Smooth muscle cell (in vitro differentiated cells): Measurements from ENCODE around the gene ARHGEF10L. TPM values are rescaled to one million over a fixed set of nuclear protein-coding genes. Genes with fewer than 3 reads are reported as not detected.
A peak's percentile ranks its signal among the peaks of the same experiment; 100 is the strongest.

ENCODE experiments used
- DNase-seq: peaks from one replicate; lab custom pipeline; 2025; ENCODE audit not compliant: unreplicated experiment; lab: John Stamatoyannopoulos, UW
- H2AFZ ChIP-seq: fragments of 200-600 bp; sonication (generic); 2 replicates; pipeline ENCODE4 v1.6.0; 2016; ENCODE audit warnings: antibody characterized with exemption, low read depth, mild to moderate bottlenecking
- H3F3A ChIP-seq: fragments of 200-600 bp; sonication (generic); 2 replicates; pipeline ENCODE4 v1.6.0; 2017; ENCODE audit warnings: antibody characterized with exemption, low read depth
- H3K27ac ChIP-seq: fragments of 200-600 bp; sonication (generic); 2 replicates; pipeline ENCODE4 v1.5.1; 2016; ENCODE audit warnings: low read depth, mild to moderate bottlenecking
- H3K27me3 ChIP-seq: fragments of 200-600 bp; sonication (generic); 2 replicates; pipeline ENCODE4 v1.6.1; 2016; ENCODE audit warnings: low read depth, mild to moderate bottlenecking
- H3K36me3 ChIP-seq: fragments of 200-600 bp; sonication (generic); 2 replicates; pipeline ENCODE4 v1.5.1; 2016; ENCODE audit warnings: low read depth
- H3K4me1 ChIP-seq: fragments of 200-600 bp; sonication (generic); 2 replicates; pipeline ENCODE4 v1.5.1; 2016; ENCODE audit warnings: low read depth
- H3K4me2 ChIP-seq: fragments of 200-600 bp; sonication (generic); 2 replicates; pipeline ENCODE4 v1.6.0; 2016; ENCODE audit warnings: mild to moderate bottlenecking
- H3K4me3 ChIP-seq: fragments of 200-600 bp; sonication (generic); 2 replicates; pipeline ENCODE4 v1.5.1; 2016; ENCODE audit warnings: mild to moderate bottlenecking
- H3K79me2 ChIP-seq: fragments of 200-600 bp; sonication (generic); 2 replicates; pipeline ENCODE4 v1.6.0; 2016; ENCODE audit warnings: low read depth, mild to moderate bottlenecking
- H3K9ac ChIP-seq: fragments of 200-600 bp; sonication (generic); 2 replicates; pipeline ENCODE4 v1.6.0; 2016; ENCODE audit warnings: low read depth
- H3K9me3 ChIP-seq: fragments of 200-600 bp; sonication (generic); replicated peaks from 2 replicates; pipeline ENCODE4 v1.5.1; 2016; ENCODE audit warnings: low read depth
- H4K20me1 ChIP-seq: fragments of 200-600 bp; sonication (generic); 2 replicates; pipeline ENCODE4 v1.6.0; 2016; ENCODE audit warnings: low read depth
- WGBS: methylation state at CpG from one replicate; pipeline ENCODE4 v1.1.7; 2016; ENCODE audit warnings: low lambda C conversion rate; 5-methylcytosine and 5-hydroxymethylcytosine counted together
- polyA plus RNA-seq: library from polyadenylated mRNA; unstranded; fragments of >200 nt; fragmentation: Nextera tagmentation; extraction: Ambion mirVana; gene quantifications from 2 replicates; pipeline ENCODE4 v1.2.1, GENCODE V29; 2016
- total RNA-seq: library from RNA; depleted of rRNA; stranded (reverse); fragments of >200 nt; gene quantifications from 2 replicates; pipeline ENCODE4 v1.2.3, GENCODE V29; 2014
- TF ChIP-seq, protein P1 (sequence below): fragments of 200-600 bp; sonication (generic); IDR thresholded peaks from 2 replicates; pipeline ENCODE4 v1.5.1; 2017; ENCODE audit warnings: borderline replicate concordance, mild to moderate bottlenecking, antibody characterized with exemption; ENCODE audit not compliant: insufficient read depth, poor library complexity, severe bottlenecking

ARHGEF10L gene
- total and polyA plus RNA-seq, 2 experiments from 2014 or later: 6.6 to 13.7 TPM

DNA sequence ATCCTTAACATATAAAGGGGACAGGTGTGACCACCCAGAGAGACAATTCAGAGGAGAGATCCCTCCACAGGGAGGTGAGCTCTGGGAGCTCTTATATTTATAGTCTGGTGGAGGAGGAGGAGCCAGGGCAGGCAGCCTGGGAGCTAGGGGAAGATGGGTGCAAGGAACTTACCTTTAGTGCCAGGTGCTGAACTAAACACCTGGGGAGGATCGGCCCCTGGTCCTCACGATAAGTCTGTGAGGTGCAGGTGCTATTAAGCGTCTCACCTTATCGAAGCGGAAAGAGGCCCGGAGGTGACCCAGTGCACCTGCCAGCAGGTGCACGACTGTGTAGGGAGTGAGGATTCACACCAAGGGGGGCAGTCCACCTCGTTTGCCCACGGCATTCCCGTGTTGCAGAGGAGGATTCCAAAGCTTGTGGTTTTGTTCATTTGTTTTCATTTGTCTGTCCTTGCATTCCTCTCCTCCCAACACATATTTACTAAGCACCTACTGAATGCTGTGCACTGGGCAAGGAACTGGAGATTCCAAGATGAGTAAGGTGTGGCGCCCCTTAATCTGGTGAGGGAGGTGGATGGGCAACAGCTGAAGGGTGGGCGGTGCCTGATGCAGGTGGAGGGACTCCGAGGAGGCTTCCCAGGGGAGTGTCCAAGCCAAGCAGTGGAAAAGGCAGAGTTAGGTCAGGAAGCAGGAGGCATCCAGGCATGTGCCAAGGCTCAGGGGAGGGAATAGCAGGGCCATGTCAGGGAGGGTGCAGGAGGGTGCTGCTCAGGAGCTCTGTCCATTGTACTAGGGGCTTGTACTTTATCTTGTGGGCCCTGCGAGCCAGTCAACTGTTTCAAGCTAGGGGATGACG is 11.5 kb downstream of the ARHGEF10L start:
- H3K27ac ChIP-seq: no peak overlapping the region

DNA sequence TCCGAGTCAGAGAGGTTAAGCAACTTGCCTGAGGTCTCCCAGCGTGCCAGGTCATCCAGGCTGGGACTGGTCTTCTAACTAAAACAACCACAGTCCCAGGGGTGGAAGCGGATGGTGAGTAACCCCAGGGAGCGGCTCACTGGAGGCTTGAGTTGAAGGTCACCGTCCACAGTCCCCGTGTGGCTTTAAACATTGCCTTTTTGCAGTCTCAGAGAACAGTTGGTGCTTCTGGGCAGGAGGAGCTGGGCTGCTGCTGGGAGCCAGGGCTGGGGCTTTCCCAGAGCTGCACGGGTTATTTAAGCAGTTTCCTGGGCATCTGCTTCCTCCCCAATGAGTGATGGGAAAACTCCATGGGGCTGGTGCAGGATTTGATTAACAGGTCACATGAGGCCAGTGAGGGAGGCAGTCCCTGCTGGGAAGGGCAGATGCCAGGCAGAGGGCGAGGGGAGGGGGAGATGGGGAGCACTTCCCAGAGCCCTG is 12.3 kb downstream of the ARHGEF10L start:
- WGBS: 65% methylated on average over 8 of the region's 8 CpGs
- no peak overlapping the region for H3K27ac ChIP-seq

More for the DNA sequence above, 11.5 kb downstream of the ARHGEF10L start:
- no peak overlapping the region for H2AFZ ChIP-seq
- H3K4me2 ChIP-seq: no peak overlapping the region
- H3K36me3 ChIP-seq: no peaks in the 10 kb centered on the region
- peaks cover 40% of the 10 kb centered on the region for H3K79me2 ChIP-seq
- peaks cover 6% of the 10 kb centered on the region for H3K4me1 ChIP-seq
- WGBS: 69% methylated on average over 15 of the region's 15 CpGs
- H3K4me3 ChIP-seq: no peak overlapping the region
- DNase-seq: no peak
- H4K20me1 ChIP-seq: peaks cover 98% of the 10 kb centered on the region
- no peaks in the 10 kb centered on the region for H3K9me3 ChIP-seq
- H3K9ac ChIP-seq: no peak overlapping the region
- peaks cover 5% of the 10 kb centered on the region for H3F3A ChIP-seq
- TF ChIP-seq, protein P1, sequence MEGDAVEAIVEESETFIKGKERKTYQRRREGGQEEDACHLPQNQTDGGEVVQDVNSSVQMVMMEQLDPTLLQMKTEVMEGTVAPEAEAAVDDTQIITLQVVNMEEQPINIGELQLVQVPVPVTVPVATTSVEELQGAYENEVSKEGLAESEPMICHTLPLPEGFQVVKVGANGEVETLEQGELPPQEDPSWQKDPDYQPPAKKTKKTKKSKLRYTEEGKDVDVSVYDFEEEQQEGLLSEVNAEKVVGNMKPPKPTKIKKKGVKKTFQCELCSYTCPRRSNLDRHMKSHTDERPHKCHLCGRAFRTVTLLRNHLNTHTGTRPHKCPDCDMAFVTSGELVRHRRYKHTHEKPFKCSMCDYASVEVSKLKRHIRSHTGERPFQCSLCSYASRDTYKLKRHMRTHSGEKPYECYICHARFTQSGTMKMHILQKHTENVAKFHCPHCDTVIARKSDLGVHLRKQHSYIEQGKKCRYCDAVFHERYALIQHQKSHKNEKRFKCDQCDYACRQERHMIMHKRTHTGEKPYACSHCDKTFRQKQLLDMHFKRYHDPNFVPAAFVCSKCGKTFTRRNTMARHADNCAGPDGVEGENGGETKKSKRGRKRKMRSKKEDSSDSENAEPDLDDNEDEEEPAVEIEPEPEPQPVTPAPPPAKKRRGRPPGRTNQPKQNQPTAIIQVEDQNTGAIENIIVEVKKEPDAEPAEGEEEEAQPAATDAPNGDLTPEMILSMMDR: no peak
- H3K27me3 ChIP-seq: no peaks in the 10 kb centered on the region

DNA sequence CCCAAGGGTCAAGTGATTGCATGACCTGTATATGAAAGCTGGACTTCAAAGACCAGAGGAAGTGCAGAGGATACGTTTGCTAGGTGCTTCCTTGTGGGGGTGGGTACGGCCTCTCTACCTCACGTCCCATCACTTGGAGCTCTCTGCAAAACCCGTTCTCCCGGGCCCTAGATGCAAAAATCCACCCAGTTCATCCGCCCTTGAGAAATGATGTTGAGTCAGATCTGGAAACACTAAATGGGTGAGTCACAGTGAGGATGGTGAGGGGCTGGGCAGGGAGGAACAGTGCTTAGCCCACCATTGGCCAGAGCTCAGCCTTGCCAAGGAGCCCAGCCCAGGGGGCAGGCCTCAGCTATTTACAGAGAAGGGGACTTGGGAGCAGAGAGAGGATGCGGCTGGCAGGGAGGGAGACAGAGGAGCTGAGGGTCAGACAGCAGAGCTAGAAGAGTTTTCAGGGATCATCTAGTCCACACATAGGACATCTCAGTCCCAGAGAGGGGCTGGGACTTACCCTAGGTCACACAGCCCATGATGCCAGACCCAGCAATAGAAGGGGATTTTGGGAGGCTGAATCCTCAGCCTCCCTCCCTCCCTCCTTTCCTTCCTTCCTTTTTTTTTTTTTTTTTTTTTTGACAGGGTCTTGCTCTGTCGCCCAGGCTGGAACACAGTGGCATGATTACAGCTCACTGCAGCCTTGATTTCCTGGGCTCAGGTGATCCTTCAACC is 14.6 kb downstream of the ARHGEF10L start:
- 28% methylated on average over 8 of the region's 8 CpGs for WGBS
- Histone ChIP-seq H3K27ac (peak overlapping the region; percentile 52), H3K9ac (no peak overlapping the region), H3K4me2 (peak overlapping the region; percentile 18), H3K4me1 (peaks cover 6% of the 10 kb centered on the region), H3K27me3 (no peaks in the 10 kb centered on the region), H3K9me3 (no peaks in the 10 kb centered on the region), H3F3A (peaks cover 5% of the 10 kb centered on the region), H4K20me1 (peaks cover 93% of the 10 kb centered on the region), H2AFZ (no peak overlapping the region), H3K79me2 (peaks cover 22% of the 10 kb centered on the region), H3K36me3 (no peaks in the 10 kb centered on the region), H3K4me3 (no peak overlapping the region)
- DNase-seq: no peak
- TF ChIP-seq, protein P1: no peak

More for the DNA sequence above, 12.3 kb downstream of the ARHGEF10L start:
- no peaks in the 10 kb centered on the region for H3K36me3 ChIP-seq
- H3K4me1 ChIP-seq: peaks cover 6% of the 10 kb centered on the region
- H3K27me3 ChIP-seq: no peaks in the 10 kb centered on the region
- H2AFZ ChIP-seq: no peak overlapping the region
- peaks cover 5% of the 10 kb centered on the region for H3F3A ChIP-seq
- peaks cover 96% of the 10 kb centered on the region for H4K20me1 ChIP-seq
- no peaks in the 10 kb centered on the region for H3K9me3 ChIP-seq
- no peak overlapping the region for H3K4me2 ChIP-seq
- no peak overlapping the region for H3K4me3 ChIP-seq
- TF ChIP-seq, protein P1: no peak
- DNase-seq: no peak
- H3K79me2 ChIP-seq: peaks cover 32% of the 10 kb centered on the region
- no peak overlapping the region for H3K9ac ChIP-seq
